HEK293 (cell line): ENCODE data around the gene CEBPA.

ENCODE experiments used
- GFI1B ChIP-seq: fragments of 450-650 bp; formaldehyde crosslinking; IDR thresholded peaks from 2 replicates; pipeline ENCODE4 v1.5.1; 2016; ENCODE audit warnings: missing biosample characterization, missing genetic modification characterization
- MZF1 ChIP-seq: fragments of 450-650 bp; formaldehyde crosslinking; IDR thresholded peaks from 2 replicates; pipeline ENCODE4 v1.5.1; 2017; ENCODE audit warnings: missing biosample characterization, missing genetic modification characterization, borderline replicate concordance
- RBAK ChIP-seq: fragments of 450-650 bp; formaldehyde crosslinking; IDR thresholded peaks from 2 replicates; pipeline ENCODE4 v1.5.1; 2016; ENCODE audit warnings: missing biosample characterization, missing genetic modification characterization
- SP2 ChIP-seq: fragments of 450-650 bp; formaldehyde crosslinking; IDR thresholded peaks from 2 replicates; pipeline ENCODE4 v1.5.1; 2016; ENCODE audit warnings: missing biosample characterization, missing genetic modification characterization
- ZBTB20 ChIP-seq: fragments of 450-650 bp; formaldehyde crosslinking; IDR thresholded peaks from 2 replicates; pipeline ENCODE4 v1.5.1; 2016; ENCODE audit warnings: missing biosample characterization, missing genetic modification characterization
- ZBTB7A ChIP-seq: fragments of 450-650 bp; formaldehyde crosslinking; IDR thresholded peaks from 2 replicates; pipeline ENCODE4 v1.5.1; 2016; ENCODE audit warnings: low read depth, missing biosample characterization, missing genetic modification characterization
- ZEB2 ChIP-seq: fragments of 450-650 bp; formaldehyde crosslinking; IDR thresholded peaks from 2 replicates; pipeline ENCODE4 v1.5.1; 2016; ENCODE audit warnings: missing biosample characterization, missing genetic modification characterization
- ZNF112 ChIP-seq: fragments of 450-650 bp; formaldehyde crosslinking; IDR thresholded peaks from 2 replicates; pipeline ENCODE4 v1.5.0; 2017; ENCODE audit warnings: missing biosample characterization, missing genetic modification characterization
- ZNF16 ChIP-seq: fragments of 450-650 bp; formaldehyde crosslinking; IDR thresholded peaks from 2 replicates; pipeline ENCODE4 v1.5.1; 2016; ENCODE audit warnings: low read depth, missing biosample characterization, missing genetic modification characterization
- ZNF23 ChIP-seq: fragments of 450-650 bp; formaldehyde crosslinking; IDR thresholded peaks from 2 replicates; pipeline ENCODE4 v1.5.1; 2016; ENCODE audit warnings: missing biosample characterization, missing genetic modification characterization, borderline replicate concordance
- ZNF248 ChIP-seq: fragments of 450-650 bp; formaldehyde crosslinking; IDR thresholded peaks from 2 replicates; pipeline ENCODE4 v1.5.1; 2017; ENCODE audit warnings: missing biosample characterization, missing genetic modification characterization
- ZNF366 ChIP-seq: fragments of 450-650 bp; formaldehyde crosslinking; conservative IDR thresholded peaks from 2 replicates; pipeline ENCODE4 v1.5.1; 2016; ENCODE audit warnings: missing biosample characterization, missing genetic modification characterization
- ZNF48 ChIP-seq: fragments of 450-650 bp; formaldehyde crosslinking; IDR thresholded peaks from 2 replicates; pipeline ENCODE4 v1.5.1; 2016; ENCODE audit warnings: missing biosample characterization, missing genetic modification characterization
- ZNF571 ChIP-seq: fragments of 450-650 bp; formaldehyde crosslinking; IDR thresholded peaks from 2 replicates; pipeline ENCODE4 v1.5.0; 2017; ENCODE audit warnings: missing biosample characterization, missing genetic modification characterization
- ZNF585B ChIP-seq: fragments of 450-650 bp; formaldehyde crosslinking; IDR thresholded peaks from 2 replicates; pipeline ENCODE4 v1.5.1; 2016; ENCODE audit warnings: missing biosample characterization, missing genetic modification characterization
- ZNF76 ChIP-seq: fragments of 450-650 bp; formaldehyde crosslinking; IDR thresholded peaks from 2 replicates; pipeline ENCODE4; 2016; ENCODE audit warnings: low read depth, missing biosample characterization, missing genetic modification characterization, borderline replicate concordance
- ZNF768 ChIP-seq: fragments of 450-650 bp; formaldehyde crosslinking; IDR thresholded peaks from 2 replicates; pipeline ENCODE4 v1.5.1; 2018; ENCODE audit warnings: missing biosample characterization, mild to moderate bottlenecking, missing genetic modification characterization
- ZSCAN16 ChIP-seq: fragments of 450-650 bp; formaldehyde crosslinking; IDR thresholded peaks from 2 replicates; pipeline ENCODE4 v1.5.1; 2016; ENCODE audit warnings: missing biosample characterization, missing genetic modification characterization
- ZSCAN5A ChIP-seq: fragments of 450-650 bp; formaldehyde crosslinking; IDR thresholded peaks from 2 replicates; pipeline ENCODE4 v1.5.1; 2016; ENCODE audit warnings: missing biosample characterization, missing genetic modification characterization
- ZXDB ChIP-seq: fragments of 450-650 bp; formaldehyde crosslinking; IDR thresholded peaks from 2 replicates; pipeline ENCODE4 v1.5.1; 2016; ENCODE audit warnings: missing biosample characterization, missing genetic modification characterization
- TF ChIP-seq, protein P1 (sequence below): fragments of 450-650 bp; formaldehyde crosslinking; IDR thresholded peaks from 2 replicates; pipeline ENCODE4 v1.5.1; 2016; ENCODE audit warnings: missing biosample characterization, missing genetic modification characterization
- TF ChIP-seq, protein P2 (sequence below): fragments of 450-650 bp; formaldehyde crosslinking; IDR thresholded peaks from 2 replicates; pipeline ENCODE4 v1.5.1; 2016; ENCODE audit warnings: missing biosample characterization, missing genetic modification characterization, low read depth
- TF ChIP-seq, protein P3 (sequence below): fragments of 450-650 bp; formaldehyde crosslinking; IDR thresholded peaks from 2 replicates; pipeline ENCODE4 v1.5.1; 2017; ENCODE audit warnings: missing biosample characterization, missing genetic modification characterization
- TF ChIP-seq, protein P4 (sequence below): fragments of 450-650 bp; formaldehyde crosslinking; optimal IDR thresholded peaks from 2 replicates; pipeline ENCODE3; 2016; ENCODE audit warnings: missing biosample characterization, mild to moderate bottlenecking, missing genetic modification characterization

The CEBPA gene

DNA sequence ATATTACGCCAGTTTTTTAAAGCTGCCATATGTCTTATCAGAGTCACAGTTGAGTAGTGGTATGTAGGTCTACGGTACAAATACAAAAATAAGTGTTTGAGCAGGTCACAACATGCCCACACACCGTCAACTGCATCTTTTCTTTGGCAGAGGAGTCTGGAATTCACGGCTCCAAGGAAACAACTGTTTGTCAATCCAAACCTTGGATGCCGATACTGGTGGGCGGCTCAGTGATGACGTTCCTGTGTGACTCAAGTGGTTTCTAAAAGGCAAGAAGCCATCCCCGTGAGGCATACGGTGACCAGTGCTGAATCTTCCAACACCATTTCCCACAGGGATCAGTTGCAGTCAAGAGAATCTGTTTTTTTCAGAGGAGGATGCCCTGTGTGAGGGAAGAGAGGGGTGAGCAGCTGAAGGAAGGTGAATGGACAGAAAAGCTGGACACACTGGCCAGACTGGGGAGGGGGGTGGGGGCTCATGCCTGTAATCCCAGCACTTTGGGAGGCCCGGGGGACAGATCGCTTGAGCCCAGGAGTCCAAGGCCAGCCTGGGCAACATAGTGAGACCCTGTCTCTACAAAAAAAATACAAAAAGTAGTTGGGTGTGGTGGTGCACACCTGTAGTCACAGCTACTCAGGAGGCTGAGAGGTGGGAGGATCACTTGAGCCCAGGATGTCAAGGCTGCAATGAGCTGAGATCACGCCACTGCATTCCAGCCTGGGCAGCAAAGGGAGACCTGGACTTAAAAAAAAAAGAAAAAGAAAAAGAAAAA lies 48.4 kb upstream of the CEBPA start (continued):
- TF ChIP-seq ZSCAN5A: no peak
- TF ChIP-seq ZNF571 (tag by site-specific recombination): no peak
- no peak for TF ChIP-seq ZNF23
- no peak for TF ChIP-seq ZNF248
- no peak for TF ChIP-seq GFI1B (tag by site-specific recombination)
- TF ChIP-seq MZF1 (tag by site-specific recombination): no peak
- TF ChIP-seq SP2 (tag by site-specific recombination): no peak
- TF ChIP-seq ZNF112 (tag by site-specific recombination): no peak
- TF ChIP-seq ZNF366: peak; percentile 86
- no peak for TF ChIP-seq ZXDB
- TF ChIP-seq, protein P1, sequence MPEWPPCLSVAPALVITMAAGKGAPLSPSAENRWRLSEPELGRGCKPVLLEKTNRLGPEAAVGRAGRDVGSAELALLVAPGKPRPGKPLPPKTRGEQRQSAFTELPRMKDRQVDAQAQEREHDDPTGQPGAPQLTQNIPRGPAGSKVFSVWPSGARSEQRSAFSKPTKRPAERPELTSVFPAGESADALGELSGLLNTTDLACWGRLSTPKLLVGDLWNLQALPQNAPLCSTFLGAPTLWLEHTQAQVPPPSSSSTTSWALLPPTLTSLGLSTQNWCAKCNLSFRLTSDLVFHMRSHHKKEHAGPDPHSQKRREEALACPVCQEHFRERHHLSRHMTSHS (tag by site-specific recombination): no peak
- TF ChIP-seq ZNF585B: no peak
- no peak for TF ChIP-seq ZBTB7A
- TF ChIP-seq ZNF76: no peak
- no peak for TF ChIP-seq ZNF48 (tag by site-specific recombination)
- TF ChIP-seq, protein P2, sequence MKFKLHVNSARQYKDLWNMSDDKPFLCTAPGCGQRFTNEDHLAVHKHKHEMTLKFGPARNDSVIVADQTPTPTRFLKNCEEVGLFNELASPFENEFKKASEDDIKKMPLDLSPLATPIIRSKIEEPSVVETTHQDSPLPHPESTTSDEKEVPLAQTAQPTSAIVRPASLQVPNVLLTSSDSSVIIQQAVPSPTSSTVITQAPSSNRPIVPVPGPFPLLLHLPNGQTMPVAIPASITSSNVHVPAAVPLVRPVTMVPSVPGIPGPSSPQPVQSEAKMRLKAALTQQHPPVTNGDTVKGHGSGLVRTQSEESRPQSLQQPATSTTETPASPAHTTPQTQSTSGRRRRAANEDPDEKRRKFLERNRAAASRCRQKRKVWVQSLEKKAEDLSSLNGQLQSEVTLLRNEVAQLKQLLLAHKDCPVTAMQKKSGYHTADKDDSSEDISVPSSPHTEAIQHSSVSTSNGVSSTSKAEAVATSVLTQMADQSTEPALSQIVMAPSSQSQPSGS (tag by site-specific recombination): no peak
- TF ChIP-seq, protein P3, sequence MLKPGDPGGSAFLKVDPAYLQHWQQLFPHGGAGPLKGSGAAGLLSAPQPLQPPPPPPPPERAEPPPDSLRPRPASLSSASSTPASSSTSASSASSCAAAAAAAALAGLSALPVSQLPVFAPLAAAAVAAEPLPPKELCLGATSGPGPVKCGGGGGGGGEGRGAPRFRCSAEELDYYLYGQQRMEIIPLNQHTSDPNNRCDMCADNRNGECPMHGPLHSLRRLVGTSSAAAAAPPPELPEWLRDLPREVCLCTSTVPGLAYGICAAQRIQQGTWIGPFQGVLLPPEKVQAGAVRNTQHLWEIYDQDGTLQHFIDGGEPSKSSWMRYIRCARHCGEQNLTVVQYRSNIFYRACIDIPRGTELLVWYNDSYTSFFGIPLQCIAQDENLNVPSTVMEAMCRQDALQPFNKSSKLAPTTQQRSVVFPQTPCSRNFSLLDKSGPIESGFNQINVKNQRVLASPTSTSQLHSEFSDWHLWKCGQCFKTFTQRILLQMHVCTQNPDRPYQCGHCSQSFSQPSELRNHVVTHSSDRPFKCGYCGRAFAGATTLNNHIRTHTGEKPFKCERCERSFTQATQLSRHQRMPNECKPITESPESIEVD: no peak
- TF ChIP-seq ZSCAN16 (tag by site-specific recombination): no peak
- TF ChIP-seq, protein P4, sequence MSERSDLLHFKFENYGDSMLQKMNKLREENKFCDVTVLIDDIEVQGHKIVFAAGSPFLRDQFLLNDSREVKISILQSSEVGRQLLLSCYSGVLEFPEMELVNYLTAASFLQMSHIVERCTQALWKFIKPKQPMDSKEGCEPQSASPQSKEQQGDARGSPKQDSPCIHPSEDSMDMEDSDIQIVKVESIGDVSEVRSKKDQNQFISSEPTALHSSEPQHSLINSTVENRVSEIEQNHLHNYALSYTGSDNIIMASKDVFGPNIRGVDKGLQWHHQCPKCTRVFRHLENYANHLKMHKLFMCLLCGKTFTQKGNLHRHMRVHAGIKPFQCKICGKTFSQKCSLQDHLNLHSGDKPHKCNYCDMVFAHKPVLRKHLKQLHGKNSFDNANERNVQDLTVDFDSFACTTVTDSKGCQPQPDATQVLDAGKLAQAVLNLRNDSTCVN (tag by site-specific recombination): no peak
- TF ChIP-seq ZEB2 (tag by site-specific recombination): no peak
- TF ChIP-seq RBAK: no peak
- TF ChIP-seq ZNF16: no peak
- no peak for TF ChIP-seq ZNF768 (tag by site-specific recombination)
- no peak for TF ChIP-seq ZBTB20 (tag by site-specific recombination)
